GM10248 (cell line): ENCODE measurements around the gene PPP2R2C.

Experiments
- CTCF ChIA-PET: fragments of 300-600 bp; sonication (Branson Sonifier 250); formaldehyde crosslinking; extraction: SDS; loops from one replicate; lab custom pipeline; 2021; ENCODE audit warnings: antibody characterized with exemption; lab: Yijun Ruan, JAX
- POLR2A ChIA-PET: fragments of 350-650 bp; sonication (Branson Sonifier 250); formaldehyde crosslinking; extraction: SDS; loops from one replicate; lab custom pipeline; 2020; ENCODE audit warnings: antibody characterized with exemption; lab: Yijun Ruan, JAX
- DNase-seq: peaks from one replicate; pipeline ENCODE4 v3.0.0; 2012; ENCODE audit errors: extremely low spot score
- TF ChIP-seq, protein P1 (sequence below): IDR thresholded peaks from 2 replicates; pipeline ENCODE4 v1.5.1; 2012; ENCODE audit warnings: mild to moderate bottlenecking, low read depth; ENCODE audit errors: extremely low read depth, missing control alignments, control extremely low read depth

Gene PPP2R2C

DNA sequence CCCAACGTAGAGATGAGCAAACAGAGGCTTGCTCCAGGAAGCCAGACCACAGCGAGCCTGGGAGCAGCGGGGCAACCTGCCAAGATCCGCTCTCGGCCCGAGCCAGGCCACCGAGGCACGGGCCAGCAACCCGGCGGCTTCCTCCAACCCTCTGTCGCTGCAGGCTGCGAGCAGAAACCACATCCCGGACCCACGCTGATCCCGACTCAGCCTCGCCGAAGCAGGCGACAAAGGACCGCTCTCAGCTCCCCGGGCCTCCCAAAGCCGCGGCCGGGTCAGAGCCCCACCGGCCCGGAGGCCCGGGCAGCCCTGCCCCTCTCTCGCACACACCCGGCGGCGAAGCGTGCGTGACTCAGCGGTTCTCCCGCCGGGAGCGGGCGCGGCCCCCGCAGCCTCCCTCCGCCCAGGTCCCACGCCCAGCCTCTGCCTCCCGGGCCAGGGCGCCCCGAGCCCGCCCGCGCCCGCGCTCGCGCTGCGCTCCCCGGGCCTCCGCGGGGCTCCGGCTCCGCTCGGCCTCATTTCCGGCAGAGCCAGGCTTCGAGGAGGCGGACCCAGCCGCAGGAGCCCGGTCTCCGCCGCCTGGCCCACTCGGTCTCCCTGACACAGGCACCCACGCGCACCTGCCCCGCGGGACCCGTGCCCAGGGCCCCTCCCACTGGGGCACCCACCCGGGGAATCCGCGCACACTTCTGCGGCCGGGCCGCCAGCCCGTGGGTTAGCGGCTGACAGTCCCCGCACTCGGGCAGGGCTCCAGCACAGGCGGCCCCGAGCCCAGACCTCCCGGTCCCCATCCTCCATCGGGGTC lies 1.7 kb downstream of the PPP2R2C start:
- DNase-seq, result no peak
- ChIA-PET CTCF (no interaction called here), POLR2A (no interaction called here)
- TF ChIP-seq, protein P1, sequence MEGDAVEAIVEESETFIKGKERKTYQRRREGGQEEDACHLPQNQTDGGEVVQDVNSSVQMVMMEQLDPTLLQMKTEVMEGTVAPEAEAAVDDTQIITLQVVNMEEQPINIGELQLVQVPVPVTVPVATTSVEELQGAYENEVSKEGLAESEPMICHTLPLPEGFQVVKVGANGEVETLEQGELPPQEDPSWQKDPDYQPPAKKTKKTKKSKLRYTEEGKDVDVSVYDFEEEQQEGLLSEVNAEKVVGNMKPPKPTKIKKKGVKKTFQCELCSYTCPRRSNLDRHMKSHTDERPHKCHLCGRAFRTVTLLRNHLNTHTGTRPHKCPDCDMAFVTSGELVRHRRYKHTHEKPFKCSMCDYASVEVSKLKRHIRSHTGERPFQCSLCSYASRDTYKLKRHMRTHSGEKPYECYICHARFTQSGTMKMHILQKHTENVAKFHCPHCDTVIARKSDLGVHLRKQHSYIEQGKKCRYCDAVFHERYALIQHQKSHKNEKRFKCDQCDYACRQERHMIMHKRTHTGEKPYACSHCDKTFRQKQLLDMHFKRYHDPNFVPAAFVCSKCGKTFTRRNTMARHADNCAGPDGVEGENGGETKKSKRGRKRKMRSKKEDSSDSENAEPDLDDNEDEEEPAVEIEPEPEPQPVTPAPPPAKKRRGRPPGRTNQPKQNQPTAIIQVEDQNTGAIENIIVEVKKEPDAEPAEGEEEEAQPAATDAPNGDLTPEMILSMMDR, result no peak

DNA sequence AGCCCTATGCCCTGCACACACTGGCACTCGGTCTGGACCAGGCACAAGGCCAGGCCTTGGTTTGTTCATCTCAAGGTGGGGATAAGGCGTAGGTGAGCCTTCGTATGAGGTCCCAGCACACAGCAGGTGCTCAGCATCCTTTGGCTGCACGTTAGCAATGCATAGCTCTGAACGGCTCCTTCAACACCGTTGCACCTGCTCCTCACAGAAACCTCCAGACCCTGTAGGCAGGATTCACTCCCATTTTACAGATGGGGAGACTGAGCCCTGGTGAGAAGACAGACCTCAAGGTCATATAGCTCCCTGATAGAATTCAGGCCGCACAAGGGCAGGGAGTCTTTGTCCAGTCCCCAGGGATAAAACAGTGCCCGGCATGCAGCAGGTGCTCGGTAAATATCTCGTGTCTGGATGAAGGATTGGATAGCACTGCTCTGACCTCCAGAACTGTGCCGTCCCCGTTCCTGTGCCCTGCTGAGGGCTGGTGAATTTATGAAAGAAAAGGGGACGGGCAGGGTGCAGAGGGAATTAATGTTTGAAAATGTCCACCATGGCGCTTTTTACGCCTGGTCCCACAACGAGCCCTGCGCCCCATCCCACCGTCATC lies 2.4 kb downstream of the PPP2R2C start:
- TF ChIP-seq, protein P1, result no peak
- POLR2A ChIA-PET, result no interaction called here
- DNase-seq, result no peak
- CTCF ChIA-PET, result no interaction called here

DNA sequence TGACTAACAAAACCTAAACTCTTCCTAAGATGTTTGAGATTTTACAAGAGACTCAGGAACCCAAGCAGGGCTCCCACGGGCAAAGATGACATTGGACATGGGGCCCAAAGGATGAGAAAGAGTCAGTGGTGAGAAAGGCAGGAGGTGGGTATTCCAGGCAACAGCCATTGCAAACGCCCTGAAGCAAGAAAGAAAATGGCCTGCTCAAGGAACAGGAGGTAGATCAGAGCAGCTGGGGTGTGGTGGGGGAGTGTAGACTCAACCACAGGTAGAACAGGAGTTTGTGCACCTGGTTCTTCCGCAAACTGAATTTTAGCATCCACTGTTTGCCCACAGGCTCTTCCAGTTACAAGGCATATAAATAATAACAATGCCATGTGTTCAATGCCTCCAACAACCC lies 3.3 kb downstream of the PPP2R2C start:
- POLR2A ChIA-PET, result no interaction called here
- CTCF ChIA-PET, result no interaction called here
- DNase-seq, result no peak

DNA sequence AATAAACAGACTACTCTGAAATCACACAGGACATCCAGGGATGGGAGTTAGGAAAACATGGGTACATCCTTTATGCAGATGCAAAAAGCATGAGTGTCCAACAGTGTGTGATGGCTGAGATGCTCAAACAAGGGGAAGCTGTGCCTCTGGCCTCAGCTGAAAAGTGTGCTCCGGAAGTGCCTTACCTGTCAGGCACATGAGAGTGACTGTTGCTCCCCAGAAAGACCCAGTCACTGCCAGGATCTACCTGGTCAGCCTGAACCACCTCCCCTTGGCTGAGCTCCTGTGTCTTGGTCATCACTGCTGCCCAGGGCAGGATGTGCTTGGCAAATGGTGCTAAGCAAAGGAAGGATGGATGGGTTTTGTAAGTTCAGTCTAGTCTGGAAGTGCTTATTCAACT lies 4.0 kb downstream of the PPP2R2C start:
- POLR2A ChIA-PET, result no interaction called here

More for the DNA sequence above, 3.3 kb downstream of the PPP2R2C start:
- TF ChIP-seq, protein P1, result no peak

DNA sequence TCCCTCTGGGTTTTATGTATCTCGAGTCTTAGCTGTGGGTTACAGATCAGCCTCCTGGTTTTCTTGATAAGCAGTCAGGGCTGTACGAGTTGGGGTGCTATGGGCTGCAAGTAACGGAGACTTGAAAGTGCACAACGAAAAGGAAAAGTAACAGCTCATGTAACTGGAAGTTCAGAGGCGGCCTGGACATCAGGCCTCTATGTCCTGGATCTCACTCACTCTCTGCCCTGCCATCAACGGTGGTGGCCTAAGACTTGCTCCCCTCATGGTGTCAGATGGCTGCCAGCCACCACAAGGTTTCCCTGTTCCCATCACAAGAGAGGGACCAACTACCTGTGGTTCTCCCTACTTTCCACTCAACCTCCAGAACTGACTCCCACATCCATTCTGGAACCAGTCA lies 4.8 kb downstream of the PPP2R2C start:
- CTCF ChIA-PET, result interaction anchor here (0.7 to 0.9 kb wide), 2 partner anchors 8 to 11 kb away, joined by 3 read pairs; no protein-coding TSS in a partner anchor
- TF ChIP-seq, protein P1, result no peak

More for the DNA sequence above, 4.0 kb downstream of the PPP2R2C start:
- TF ChIP-seq, protein P1, result no peak
- CTCF ChIA-PET, result no interaction called here
- DNase-seq, result no peak

DNA sequence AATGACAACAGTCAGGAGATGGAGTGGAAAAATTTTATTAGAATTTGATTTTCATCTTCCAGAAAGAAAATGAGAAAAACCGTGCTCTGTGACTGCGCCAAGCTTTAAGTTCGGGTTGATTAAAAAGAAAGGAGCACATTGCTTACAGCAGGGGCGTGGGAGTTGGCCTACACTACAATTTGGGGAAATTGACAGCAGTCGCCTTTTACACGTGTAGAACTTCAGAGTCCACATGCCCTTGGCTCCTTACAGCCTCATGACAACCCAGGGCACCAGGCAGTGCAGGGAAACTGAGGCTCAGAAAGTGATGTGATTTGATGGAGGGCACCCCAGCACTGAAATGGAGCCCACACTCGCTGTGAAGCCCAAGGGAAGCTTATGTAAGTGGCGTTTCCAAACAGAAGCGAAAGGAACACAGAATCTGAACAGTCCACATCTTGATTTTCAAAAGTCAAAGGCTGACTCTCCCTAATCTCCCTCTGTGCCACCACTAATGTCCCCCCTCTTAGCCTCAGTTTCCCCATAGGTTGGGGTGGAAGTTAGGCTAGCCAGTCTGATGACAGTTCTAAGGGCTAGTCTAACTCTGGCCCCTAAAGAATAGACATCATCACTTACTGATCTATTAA lies 5.5 kb downstream of the PPP2R2C start:
- TF ChIP-seq, protein P1, result no peak
- DNase-seq, result no peak
- POLR2A ChIA-PET, result no interaction called here
- CTCF ChIA-PET, result interaction anchor here (0.7 to 0.9 kb wide), 2 partner anchors 9 to 10 kb away, joined by 3 read pairs; no protein-coding TSS in a partner anchor

More for the DNA sequence above, 4.8 kb downstream of the PPP2R2C start:
- DNase-seq, result no peak
- POLR2A ChIA-PET, result no interaction called here
